ENCODE results near the gene ACSF3.
A peak's percentile ranks its signal among the peaks of the same experiment; 100 is the strongest.

The ACSF3 gene

DNA sequence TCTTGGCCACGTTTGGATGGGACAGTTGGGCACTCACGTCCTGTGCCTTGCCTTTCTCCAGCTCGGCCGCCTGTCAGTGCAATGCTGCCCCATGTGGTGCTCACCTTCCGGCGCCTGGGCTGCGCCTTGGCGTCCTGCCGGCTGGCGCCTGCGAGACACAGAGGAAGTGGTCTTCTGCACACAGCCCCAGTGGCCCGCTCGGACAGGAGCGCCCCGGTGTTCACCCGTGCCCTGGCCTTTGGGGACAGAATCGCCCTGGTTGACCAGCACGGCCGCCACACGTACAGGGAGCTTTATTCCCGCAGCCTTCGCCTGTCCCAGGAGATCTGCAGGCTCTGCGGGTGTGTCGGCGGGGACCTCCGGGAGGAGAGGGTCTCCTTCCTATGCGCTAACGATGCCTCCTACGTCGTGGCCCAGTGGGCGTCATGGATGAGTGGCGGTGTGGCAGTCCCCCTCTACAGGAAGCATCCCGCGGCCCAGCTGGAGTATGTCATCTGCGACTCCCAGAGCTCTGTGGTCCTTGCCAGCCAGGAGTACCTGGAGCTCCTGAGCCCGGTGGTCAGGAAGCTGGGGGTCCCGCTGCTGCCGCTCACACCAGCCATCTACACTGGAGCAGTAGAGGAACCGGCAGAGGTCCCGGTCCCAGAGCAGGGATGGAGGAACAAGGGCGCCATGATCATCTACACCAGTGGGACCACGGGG, 7.1 kb downstream of the ACSF3 start:
- DNase-seq (ENCODE audit: extremely low read depth, insufficient read length) = no peak
- TF ChIP-seq CTCF (IDR thresholded peaks at IDR 0.05; ENCODE audit: insufficient read depth, low read length, poor library complexity, severe bottlenecking) = no peak
- H3K36me3 ChIP-seq (ENCODE audit: control insufficient read depth, insufficient read depth, low read length) = peaks cover 35% of the 10 kb centered on the region
- H3K4me3 ChIP-seq (replicated peaks; ENCODE audit: low read depth, low read length) = no peak overlapping the region
- H3K27me3 ChIP-seq (replicated peaks; ENCODE audit: control insufficient read depth, insufficient read depth, low read length) = no peaks in the 10 kb centered on the region

DNA sequence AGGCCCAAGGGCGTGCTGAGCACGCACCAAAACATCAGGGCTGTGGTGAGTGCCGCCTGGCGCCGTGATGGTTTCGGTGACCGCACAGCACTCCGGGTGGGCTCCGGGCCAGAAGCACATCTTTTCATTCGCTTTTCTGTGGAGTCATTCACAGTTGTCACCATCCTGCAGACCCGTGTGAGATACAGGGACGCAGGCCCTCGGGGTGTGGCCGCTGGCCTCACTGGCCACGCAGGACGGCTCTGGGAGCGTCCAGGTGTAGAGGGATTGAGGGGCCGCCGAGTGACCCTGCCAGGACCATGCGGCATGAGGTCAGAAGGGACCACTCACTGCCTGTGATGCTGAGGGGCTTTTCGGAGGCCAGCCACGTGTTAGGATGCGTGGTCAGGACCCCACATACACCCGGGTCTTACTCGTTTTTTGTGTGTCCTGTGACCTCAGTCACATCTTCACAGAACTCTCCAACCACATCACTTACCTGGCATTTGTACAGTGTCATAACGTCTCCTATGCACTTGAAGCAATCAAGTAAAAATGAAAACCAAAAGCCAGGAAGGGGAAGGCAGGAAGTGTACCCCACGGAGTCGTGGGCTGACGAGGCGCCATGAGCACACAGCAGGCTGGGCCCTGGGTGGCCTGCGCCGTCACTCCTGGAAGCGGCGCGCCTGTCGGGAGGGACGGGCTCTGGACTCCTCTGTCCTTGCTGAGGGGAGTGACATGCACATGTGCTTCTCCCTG, 7.8 kb downstream of the ACSF3 start:
- Histone ChIP-seq H3K27me3 (replicated peaks; ENCODE audit: control insufficient read depth, insufficient read depth, low read length) (no peaks in the 10 kb centered on the region), H3K36me3 (ENCODE audit: control insufficient read depth, insufficient read depth, low read length) (peaks cover 37% of the 10 kb centered on the region), H3K4me3 (replicated peaks; ENCODE audit: low read depth, low read length) (no peak overlapping the region)
- no peak for DNase-seq (ENCODE audit: extremely low read depth, insufficient read length)
- no peak for TF ChIP-seq CTCF (IDR thresholded peaks at IDR 0.05; ENCODE audit: insufficient read depth, low read length, poor library complexity, severe bottlenecking)

DNA sequence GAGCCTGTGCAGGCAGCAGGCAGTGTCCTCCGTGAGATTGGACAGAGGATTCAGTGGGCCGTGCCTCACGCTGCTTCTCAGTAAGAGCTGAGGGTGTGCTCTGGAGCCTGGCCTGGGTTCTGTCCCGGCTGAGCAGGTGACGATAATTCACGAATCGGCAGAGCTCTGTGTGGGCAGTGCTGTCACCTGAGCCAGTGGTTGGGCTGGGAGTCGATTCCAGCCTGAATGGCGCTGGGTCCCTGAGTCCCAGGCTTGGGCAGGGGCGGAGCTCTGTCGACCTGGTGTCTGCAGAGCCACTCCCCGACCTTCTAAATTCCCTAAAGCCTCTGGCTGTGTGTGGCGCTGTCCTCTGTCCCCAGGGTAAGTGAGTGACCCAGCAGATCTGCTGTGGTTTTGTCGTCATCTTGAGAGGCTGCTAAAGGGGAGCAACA, 8.4 kb downstream of the ACSF3 start:
- no peak for TF ChIP-seq CTCF (IDR thresholded peaks at IDR 0.05; ENCODE audit: insufficient read depth, low read length, poor library complexity, severe bottlenecking)
- Histone ChIP-seq H3K27me3 (replicated peaks; ENCODE audit: control insufficient read depth, insufficient read depth, low read length) (no peaks in the 10 kb centered on the region), H3K4me3 (replicated peaks; ENCODE audit: low read depth, low read length) (no peak overlapping the region), H3K36me3 (ENCODE audit: control insufficient read depth, insufficient read depth, low read length) (peaks cover 39% of the 10 kb centered on the region)
- no peak for DNase-seq (ENCODE audit: extremely low read depth, insufficient read length)

- H3K27me3 ChIP-seq (replicated peaks; ENCODE audit: control insufficient read depth, insufficient read depth, low read length) = no peaks in the 10 kb centered on the region
- H3K36me3 ChIP-seq (ENCODE audit: control insufficient read depth, insufficient read depth, low read length) = peaks cover 43% of the 10 kb centered on the region
- DNase-seq (ENCODE audit: extremely low read depth, insufficient read length) = no peak
- H3K4me3 ChIP-seq (replicated peaks; ENCODE audit: low read depth, low read length) = no peak overlapping the region
- no peak for TF ChIP-seq CTCF (IDR thresholded peaks at IDR 0.05; ENCODE audit: insufficient read depth, low read length, poor library complexity, severe bottlenecking)
These were observed 8.9 kb downstream of the ACSF3 start for GRCh38 chr16:89102481-89103073.

- no peak for TF ChIP-seq CTCF (IDR thresholded peaks at IDR 0.05; ENCODE audit: insufficient read depth, low read length, poor library complexity, severe bottlenecking)
- peaks cover 43% of the 10 kb centered on the region for H3K36me3 ChIP-seq (ENCODE audit: control insufficient read depth, insufficient read depth, low read length)
These were observed 9.5 kb downstream of the ACSF3 start for GRCh38 chr16:89103156-89103555.

More at GRCh38 chr16:89103156-89103555, 9.5 kb downstream of the ACSF3 start:
- Histone ChIP-seq H3K4me3 (replicated peaks; ENCODE audit: low read depth, low read length) (no peak overlapping the region), H3K27me3 (replicated peaks; ENCODE audit: control insufficient read depth, insufficient read depth, low read length) (no peaks in the 10 kb centered on the region)
- DNase-seq (ENCODE audit: extremely low read depth, insufficient read length) = peak; percentile 4
